Fibroblast of lung (primary cell): ENCODE data around the gene XXYLT1.

Experiments used
- CTCF ChIP-seq, 2 donors: IDR thresholded peaks in 1 of 2; conservative IDR thresholded peaks in 1 of 2; 1 replicate in 1 of 2; 2 replicates in 1 of 2; pipeline ENCODE4 v1.5.1; 2011 to 2012; ENCODE audit warnings: low read length in 2 of 2, control low read depth in 1 of 2, inconsistent platforms in 1 of 2, low read depth in 1 of 2, mild to moderate bottlenecking in 1 of 2
- EZH2 ChIP-seq: IDR thresholded peaks from 2 replicates; pipeline ENCODE4 v1.5.1; 2012; ENCODE audit warnings: low read length, control low read depth, mild to moderate bottlenecking; ENCODE audit errors: missing control alignments

- TF ChIP-seq CTCF (conservative IDR thresholded peaks at IDR 0.05 in 1 of 2, IDR thresholded peaks at IDR 0.05 in 1 of 2; ENCODE audit: low read depth in 1 of 2, low read length in 2 of 2) (no peak), EZH2 (no peak)
Measured at GRCh38 chr3:195048059-195048905, 222.7 kb downstream of the XXYLT1 start.
